ENCODE results near the gene KATNIP.

KATNIP gene

DNA sequence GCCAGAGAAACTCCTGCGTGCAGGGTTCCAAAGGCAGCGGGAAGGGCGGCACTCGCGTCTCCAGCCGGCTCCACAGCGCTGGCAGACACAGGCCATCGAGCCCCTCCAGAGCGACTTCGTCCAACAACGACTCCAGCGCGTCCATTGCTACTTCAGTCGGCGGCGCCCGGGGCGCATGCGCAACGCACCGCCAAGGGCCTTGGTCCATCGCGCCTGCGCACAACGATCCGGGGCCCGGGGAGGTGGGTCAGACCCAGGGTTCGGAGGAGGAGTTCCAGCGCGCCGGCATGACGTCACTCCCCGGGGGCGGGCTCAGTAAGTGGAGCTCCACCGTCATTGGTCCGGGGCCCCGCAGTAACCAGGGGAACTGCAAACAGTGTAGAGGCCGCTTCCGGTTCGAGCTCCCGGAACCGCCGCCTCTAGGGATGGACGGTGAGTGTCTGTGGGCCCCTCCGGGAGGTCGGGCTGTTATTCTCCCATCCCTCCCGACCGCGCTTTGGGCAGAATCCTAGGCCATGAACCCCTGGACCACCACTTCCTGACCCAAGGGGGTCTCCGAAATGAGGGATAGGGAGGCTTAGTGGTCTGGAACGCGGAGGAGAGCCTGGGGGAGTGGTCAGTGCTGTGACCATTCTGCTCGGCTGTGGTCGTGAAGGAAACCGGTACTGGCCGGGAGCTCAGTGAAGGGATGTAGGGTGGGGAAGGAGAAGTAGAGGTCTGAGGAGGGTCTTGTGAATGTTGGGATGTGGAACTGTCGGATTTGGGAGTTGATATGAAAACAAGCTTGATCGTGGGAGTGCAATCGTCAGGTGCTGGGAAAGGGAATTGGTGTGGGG, at the start of gene KATNIP, which contains the start of gene GTF3C1:
KATNIP (plus strand) TSS at position 399 of the 836 bp plus-strand sequence; CDS start at position 426, 27 bp downstream.
GTF3C1 (minus strand) TSS at position 168 of the 836 bp plus-strand sequence; CDS start at position 145, 23 bp downstream.
- DNase-seq = peak; percentile 99

DNA sequence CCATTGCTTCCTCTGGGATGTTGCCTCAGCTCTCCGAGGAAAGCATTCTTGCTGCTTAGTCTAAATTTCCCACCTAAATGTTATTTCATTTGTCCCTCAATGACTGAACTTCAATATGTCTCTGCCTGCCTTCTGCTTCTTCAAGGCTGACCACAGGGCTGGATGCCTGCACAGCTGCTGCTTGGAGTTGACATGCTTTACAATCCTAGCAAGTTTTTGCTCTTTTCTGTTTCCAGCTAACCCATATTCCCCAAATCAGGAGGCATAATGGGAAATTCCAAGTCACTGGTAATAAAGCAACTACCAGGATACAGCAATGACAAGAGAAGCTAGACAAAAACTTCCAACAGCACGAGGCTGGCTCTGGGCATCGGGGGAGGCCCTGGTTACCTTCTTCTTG, 49.1 kb upstream of the KATNIP start:
- no peak for DNase-seq

DNA sequence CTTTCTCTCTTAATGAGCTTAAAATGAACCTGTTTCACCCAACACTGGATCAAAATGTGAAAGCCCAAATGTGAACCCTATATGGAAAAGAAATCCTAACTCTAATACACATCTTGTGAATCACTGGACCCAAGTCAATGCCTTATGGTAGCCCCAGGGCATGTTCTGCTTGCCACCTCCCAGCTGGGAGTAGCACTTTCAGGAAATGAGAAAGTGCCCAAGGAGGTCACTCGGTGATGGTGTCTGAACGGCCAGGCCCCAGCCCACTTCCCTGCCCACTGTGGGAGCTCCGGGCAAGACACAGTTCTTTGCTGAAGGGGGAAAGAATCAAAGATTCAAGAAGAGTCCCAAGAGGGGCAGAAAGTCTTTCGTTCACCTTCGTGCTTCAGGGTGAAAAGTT, 46.3 kb upstream of the KATNIP start:
- DNase-seq = no peak

DNA sequence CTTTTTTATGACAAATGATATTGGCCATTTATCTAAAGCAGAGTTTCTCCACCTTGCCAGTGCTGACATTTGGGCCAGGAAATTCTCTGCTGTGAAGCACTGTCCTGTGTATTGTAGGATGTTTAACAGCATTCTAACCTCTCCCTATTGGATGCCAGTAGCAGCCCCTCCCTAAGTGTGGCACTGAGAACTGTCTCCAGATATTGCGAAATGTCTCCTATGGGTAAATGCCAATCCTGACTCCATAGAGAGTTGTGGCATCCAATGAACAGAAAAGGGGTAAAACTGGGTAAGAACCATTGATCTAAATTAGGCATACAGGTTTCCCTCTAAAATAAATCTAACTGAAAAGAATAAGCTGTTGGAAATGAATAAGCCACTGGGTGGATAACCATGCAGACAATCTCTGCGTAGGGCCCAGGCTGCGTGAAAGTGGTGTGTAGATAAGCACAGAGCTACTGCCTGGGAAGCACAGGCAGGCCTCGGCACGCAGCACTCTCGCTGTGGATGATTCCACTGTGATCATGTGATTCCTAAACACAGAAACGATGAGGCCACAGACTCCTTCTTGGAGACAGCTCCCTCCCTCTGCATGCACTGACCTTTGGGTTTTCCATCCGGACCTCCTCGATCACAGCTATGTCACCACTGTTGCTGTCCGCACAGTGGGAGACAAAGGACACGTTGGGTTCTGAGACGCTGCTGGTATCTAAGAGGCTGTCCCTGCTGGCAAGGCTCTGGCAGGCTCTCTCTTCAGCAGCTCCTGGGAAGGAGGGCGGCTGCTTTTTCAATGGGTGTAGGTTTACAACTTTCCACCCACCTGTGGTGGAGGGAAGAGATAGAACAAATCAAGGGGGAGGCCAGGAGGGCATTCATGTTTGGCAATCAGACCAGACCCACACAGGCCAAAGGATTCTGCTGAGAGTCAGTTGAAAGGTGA, 44.4 kb upstream of the KATNIP start:
- DNase-seq = no peak

DNA sequence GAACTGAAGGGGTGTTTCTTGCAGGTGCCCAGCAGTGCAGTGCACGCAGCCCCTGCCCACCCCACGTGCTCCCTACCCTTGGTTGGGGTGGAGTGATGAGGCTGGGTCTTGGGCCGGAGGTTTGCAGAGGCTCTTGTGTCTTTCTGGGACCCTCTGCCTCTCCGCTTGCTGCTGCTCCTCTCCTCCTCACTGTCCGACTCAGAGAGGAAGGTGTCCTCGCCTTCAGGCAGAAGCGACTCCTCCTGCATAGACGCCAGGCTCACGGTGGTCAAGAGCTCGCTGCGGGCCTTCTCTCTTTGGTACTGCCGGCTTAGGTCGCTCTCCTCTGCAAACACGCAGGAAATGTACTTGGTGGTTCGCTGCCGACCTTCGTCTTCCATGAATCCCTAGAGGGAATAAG, 43.2 kb upstream of the KATNIP start:
- no peak for DNase-seq

DNA sequence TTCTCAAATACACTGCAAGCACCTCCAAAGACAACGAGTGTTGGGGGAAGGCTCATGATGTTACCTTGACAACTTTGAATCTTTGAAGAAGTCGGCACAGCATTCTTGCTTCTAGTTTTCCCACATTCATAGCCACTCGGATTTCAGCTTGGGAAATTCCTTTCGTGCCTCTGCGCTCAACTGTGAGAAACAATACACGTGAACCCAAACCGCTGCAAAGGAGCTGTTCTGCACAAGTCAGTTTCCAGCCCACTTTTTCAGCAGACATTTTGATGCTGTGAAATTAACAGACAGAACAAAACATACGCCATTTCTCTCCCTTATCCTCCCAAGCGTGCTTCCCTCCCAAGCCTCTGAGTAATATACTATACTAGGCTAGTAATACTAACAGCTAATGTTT, 41.5 kb upstream of the KATNIP start:
- DNase-seq = no peak

DNA sequence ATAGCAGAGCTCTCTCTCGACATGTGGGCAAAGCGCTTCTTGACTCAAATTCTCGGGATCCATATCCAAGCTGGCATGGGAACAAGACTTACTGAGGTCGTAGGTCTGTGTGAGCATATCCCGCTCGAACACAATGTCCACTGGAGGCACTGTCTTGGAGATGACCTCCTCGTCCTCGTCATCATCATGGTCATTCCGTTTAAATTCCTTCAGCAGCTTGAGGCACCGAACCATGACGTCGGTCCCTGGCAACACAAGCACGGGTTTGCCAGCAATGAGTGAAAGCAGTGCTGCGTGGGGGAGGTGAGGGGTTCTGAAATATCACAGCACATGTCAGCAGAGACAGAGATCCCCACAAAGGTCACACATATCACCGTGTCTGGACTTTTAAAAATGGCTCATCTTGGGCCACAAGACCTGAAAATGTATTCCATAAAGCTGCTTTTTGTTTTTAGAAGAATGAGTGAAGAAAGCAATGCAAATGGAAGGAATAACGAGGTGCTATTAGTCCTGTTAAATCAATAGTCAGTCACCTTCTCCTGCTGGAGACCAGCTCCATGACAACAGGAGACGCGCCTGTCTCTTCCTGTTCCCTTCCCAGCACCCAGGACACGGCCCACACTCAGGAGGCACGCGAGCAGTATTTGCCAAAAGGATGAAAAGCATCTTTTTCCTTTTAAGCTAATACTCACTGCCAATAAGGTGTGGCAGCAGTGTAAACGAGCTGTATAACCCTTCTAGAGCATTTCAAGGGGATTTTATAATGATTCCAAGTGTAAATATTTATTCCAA, 38.1 kb upstream of the KATNIP start:
- no peak for DNase-seq

DNA sequence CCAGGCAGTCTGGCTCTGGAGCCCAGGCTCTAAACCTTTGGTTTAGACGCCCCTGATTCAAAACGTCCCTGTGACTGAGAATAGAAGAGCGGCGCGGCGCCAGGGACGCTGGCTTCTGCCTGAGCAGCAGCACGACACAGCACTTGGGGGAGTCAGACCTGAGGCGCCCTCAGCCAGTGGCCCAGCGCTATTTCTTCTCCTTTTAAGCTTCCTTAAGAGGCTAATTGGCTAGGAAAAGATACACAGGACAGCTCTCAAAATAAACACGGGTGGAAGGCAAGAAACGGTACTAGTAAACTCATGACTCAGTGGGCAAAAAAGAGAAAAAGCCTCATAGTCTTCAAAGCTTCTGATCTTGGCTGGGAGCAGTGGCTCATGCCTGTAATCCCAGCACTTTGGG, 35.1 kb upstream of the KATNIP start:
- DNase-seq = no peak

DNA sequence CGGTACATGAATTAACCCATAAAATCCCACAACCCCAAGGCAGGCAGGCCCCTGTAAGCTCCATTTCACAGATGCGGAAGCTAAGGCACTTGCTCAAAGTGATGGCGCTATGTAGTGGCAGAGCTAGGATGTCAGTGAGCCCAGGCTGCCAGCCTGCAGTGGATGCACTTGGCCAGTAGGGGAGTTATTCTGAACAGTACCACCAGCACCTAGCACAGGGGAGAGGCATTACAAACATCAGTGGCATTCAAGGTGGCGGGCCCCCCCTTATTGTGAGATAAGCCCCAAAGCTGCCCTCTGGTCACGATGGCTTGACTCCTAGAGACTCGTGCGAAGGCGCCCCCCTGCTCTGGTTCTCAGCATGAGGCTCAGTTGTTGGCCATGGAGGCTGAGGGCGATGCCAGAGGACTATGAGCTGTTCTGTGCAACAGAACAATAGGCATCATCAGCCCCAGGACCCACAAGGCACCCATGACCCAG, 34.0 kb upstream of the KATNIP start:
- DNase-seq = no peak

DNA sequence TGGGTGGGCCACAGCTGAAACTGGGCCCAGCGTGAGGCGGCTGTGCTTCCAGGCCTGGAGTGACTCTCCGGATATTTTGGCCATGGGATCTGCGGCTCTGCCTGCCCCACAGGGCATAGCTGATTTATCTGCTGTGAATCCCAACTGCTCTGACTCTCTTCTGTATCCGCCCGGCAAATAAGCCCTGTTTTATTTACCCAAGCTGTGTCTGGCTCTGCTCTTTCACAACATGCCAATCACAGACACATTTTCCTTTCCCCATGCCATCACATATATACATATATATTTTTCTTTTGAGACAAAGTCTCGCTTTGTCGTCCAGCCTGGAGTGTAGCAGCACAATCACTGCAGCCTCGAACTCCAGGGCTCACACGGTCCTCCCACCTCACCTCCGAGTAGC, 33.6 kb upstream of the KATNIP start:
- DNase-seq = no peak

DNA sequence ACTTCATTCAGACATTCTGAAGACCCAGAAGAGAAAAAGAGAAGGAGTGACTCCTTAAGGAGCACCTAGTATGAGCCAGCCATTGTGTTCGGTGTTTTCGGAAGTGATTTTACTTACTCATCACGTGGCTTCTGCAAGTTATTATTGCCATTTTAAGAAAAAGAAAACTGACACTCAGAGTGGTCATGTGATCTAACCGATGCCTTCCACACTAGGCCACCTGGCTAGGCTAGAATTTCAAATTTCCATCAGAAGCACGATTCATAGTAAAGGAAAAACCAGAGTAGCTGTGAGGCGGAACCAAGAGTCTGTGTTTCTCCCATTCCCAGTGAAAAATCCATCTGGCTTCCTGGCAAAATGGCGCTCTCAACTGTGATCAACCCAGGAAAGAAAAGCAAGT, 32.3 kb upstream of the KATNIP start:
- DNase-seq = no peak

DNA sequence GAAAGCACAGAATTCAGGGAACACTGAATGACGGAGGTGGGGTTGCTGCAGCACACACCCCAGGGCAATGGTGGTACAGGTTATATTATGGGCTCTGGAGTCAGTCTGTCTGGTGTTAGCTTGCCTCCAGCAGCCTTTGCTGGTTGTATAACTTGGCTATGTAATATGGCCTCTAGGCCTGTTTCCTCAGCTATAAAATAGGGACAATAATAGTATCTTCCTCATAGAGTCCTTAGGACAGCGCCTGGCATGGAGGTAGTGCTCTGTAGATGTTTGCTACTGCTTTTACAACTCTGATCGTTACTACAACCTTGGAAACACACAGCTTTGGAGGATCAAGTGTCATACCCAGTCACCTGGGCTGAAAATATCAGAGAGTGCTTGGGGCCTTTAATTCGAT, 31.7 kb upstream of the KATNIP start:
- DNase-seq = no peak

DNA sequence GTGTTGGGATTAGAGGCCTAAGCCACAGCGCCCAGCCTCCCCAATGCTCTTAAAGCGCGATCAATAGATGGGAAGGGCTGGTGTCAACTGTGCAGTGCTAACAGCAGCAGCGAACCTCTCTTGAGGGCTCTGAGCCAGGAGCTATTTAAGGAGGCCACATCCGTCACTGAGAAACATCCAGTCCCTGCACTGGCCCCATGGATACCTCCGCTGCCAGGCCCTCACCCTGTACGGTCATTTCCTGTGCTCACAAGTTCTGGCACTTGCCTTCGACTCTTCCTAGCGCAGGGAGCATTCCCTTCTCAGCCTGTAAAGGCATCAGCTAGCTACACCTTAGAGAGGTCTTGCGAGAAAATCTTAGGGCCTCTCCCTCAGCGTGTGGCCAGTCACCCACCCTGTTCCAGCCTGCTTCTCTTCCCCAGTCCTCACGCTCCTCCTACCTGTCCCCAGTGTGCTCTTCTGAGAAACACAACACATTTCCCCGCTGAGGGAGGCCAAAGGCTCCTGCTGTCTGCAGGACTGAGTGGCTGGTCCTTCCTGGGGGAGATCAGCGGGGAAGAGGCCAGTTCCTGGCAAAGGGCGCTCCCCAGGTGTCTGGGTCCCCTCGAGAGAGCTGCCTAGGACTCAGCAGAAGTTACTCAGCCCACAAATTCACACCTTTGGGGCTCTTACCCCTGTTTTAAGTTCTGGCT, 28.8 kb upstream of the KATNIP start:
- no peak for DNase-seq

DNA sequence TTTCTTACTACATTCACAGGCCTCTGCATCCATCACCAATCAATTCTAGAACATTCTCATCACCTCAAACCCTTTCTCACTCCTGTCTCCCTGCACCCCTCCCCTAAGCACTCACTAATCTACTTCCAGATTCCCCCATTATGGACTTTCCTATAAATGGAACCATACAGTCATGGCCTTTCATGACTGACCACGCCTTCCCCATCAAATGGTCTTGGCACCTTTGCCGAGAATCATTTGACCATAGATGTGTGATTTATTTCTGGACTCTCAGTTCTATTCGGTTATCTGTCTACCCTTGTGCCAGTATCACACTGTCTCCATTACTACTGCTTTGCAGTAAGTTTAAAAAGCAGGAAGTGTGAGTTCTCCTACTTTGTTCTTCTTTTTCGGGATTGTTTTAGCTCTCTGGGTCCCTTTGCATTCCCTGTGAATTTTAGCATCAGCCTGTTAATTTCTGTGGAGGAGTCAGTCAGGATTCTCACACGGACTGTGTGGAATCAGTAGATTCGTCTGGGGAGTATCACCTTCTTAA, 27.7 kb upstream of the KATNIP start:
- no peak for DNase-seq

DNA sequence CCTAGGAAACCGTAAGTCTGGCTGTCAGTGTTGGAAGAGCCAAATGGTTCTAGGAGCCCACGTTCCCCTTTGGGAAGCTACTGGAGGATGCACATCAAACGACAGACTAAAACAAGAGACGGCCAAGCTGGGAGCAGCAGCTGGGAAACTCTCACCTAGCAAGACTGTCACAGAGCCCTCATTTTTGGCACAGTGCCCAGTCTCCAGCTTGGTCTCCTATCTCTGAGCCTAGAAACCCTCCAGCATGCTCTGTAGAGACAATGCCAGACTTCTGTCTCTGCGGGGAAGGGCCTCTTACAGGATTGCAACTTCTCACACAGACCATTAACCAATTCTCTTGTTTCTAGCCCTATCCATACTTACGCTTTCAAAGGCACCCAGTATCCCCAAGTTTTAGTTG, 23.8 kb upstream of the KATNIP start:
- DNase-seq = no peak

DNA sequence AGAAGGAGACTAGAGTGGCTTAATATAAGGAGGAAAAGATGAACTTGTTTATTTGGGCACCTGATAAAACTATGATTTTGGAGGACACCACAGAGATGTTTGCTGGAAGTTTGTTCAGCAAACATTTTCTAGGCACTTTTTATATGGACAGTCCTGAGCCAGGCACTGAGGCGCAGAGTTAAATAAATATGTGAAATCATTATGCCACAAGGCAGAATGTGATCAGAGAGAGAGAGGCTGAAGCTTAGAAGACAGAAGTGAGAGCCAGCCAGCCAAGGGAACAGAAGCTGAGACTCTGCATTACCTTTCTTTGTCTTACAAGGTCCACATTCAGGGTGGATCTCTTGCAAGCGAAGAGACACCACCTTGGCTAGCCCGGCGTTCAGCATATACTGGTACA, 21.6 kb upstream of the KATNIP start:
- DNase-seq = no peak

DNA sequence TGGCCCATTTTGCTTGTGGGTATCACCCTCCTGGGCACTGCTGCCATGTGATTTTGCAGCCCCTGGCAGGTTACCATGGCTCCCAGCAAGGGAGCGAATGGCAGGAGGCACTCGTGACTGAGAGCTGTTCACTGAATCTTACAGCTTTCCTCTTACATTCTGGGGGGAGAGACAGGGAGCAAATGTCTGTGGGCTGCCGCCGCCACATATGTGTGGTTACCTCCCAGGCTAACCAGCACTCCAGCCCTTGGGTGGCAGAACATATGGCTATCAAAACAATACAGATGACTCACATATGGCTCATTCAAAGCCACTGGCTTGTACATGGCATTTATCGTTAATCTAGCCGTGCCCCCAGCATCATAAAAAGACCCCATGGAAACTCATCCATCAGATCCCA, 20.0 kb upstream of the KATNIP start:
- peak; percentile 73 for DNase-seq

DNA sequence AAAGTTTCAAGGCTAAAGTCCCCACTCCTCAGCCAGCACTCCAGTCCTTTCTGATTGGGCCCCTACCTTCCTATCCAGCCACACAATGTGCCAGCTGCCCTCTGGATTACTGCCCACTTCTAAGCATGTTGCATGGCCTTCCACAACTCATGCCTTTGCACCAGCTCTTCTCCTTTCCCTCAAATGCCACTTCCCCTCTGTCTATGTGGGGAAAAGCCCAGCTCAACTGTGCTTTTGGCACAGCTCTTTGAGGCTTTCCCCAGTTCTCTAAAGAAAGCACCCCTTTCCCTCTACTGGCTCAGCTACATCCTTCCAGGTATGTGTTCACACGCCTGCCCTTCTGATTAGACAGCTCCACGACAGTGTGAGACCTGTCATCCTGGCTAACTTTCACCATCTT, 18.8 kb upstream of the KATNIP start:
- no peak for DNase-seq

DNA sequence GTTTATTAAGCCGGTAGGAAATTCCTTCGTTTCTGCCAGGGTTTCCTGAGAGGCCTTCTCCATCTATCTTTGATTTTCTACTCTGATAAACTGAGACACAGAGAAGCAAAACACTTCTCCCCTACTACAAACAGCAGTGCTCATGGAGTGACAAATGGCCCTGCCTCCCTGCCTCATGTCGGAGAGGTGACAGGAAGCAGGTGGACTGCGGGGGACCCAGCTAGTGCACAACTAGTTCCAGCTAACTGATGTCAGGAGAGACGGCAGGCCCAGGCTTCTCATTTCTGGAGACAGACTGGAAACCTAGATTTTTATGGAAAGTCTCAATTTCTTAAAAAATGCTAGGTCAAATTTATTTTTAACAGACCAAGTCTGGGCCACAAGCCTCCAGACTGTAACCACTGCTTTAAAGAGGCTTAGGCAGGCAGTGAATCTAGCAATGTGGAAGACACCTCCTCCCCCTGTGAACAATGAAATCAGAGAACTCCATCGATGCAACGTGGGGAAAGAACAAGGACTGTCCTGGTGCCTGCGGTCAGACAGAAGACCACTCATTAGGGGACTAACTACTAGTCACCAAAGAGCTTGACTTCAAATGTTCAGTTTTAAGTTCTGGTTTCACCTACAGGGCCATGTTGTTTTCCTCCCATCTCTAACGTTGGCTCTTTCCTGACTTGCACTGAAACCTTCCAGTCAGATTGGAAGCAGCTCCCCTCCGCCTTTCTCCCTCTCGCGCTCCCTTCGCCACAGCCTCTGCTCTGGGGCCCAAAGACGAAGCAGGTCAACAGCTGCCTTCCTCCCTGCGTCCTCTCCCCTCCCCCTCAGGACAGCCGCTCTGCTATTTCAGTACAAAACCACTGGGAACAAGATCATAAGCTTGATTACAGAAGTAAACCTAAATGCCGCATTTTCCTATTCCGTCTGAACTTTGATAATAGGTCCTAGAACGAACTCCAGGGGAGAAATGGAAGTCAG, 17.8 kb upstream of the KATNIP start:
- DNase-seq = no peak

DNA sequence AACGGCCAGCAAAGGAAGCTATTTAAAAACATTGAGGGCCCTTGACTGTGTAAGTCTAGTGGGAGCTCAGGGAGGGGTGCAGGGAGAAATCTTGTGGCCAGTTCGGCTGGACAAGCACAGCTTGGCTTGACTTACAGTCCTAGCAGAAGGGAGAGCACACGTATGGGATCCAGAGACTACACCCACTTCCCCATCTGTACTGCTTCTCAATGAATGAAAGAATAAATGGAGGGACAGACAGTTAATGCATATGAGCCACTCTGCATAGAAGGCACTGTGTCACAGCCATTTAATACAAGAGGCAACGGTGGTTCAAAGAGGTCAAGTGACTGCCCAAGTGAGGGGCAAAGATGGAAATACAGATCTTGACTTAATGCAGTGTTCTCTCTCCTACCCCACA, 15.7 kb upstream of the KATNIP start:
- DNase-seq = no peak

DNA sequence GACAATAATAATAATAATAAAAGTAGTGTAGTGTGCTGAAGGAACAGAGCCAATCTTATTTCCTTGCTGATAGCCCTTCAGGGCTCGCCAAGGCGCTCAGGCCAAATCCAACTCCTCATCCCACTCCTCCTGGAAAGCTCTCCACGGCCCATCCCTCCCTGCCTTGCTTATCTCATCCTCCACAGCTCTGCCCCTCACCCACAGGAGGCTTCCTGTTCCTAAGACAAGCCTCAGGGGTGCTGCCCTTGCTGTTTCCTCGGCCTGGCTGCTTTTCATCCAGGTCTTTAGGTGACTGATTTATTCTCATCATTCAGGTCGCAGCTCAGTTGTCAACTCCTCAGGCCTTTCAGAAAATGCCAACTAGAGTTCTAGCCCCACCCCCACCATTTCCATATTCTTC, 11.4 kb upstream of the KATNIP start:
- no peak for DNase-seq
